ENCODE measurements around the gene NANOGP8.

Gene NANOGP8

GRCh38 chr15:35062738-35063099 is 22.4 kb downstream of the NANOGP8 start:
- no peak for TF ChIP-seq FOXM1 (IDR thresholded peaks at IDR 0.05; ENCODE audit: borderline replicate concordance, low read depth)
- TF ChIP-seq CREB1 (IDR thresholded peaks at IDR 0.05; ENCODE audit: low read depth), result no peak
- TF ChIP-seq ZBTB7A (IDR thresholded peaks at IDR 0.05; ENCODE audit: low read depth), result no peak
- TF ChIP-seq YY1 (IDR thresholded peaks at IDR 0.05; ENCODE audit: low read depth), result no peak
- no peak for TF ChIP-seq RAD21 (IDR thresholded peaks at IDR 0.05; ENCODE audit: low read depth)
- TF ChIP-seq TAF1 (IDR thresholded peaks at IDR 0.05; ENCODE audit: low read depth), result no peak

- no peak for TF ChIP-seq EP300 (IDR thresholded peaks at IDR 0.05; ENCODE audit: borderline replicate concordance)
- TF ChIP-seq RAD21 (IDR thresholded peaks at IDR 0.05; ENCODE audit: low read depth), result no peak
- TF ChIP-seq REST (IDR thresholded peaks at IDR 0.05; ENCODE audit: low read depth), result no peak
- no peak for TF ChIP-seq NFIC (IDR thresholded peaks at IDR 0.05)
- TF ChIP-seq TCF12 (IDR thresholded peaks at IDR 0.05; ENCODE audit: low read depth), result no peak
- no peak for TF ChIP-seq TAF1 (IDR thresholded peaks at IDR 0.05; ENCODE audit: low read depth)
- no peak for TF ChIP-seq MAX (IDR thresholded peaks at IDR 0.05)
Observed at GRCh38 chr15:35061825-35062737, 23.0 kb downstream of the NANOGP8 start.

- TF ChIP-seq RAD21 (IDR thresholded peaks at IDR 0.05; ENCODE audit: low read depth), result no peak
- no peak for TF ChIP-seq MAX (IDR thresholded peaks at IDR 0.05)
- no peak for TF ChIP-seq USF1 (IDR thresholded peaks at IDR 0.05)
- no peak for TF ChIP-seq CEBPB (IDR thresholded peaks at IDR 0.05)
- TF ChIP-seq FOXM1 (IDR thresholded peaks at IDR 0.05; ENCODE audit: borderline replicate concordance, low read depth), result no peak
- no peak for TF ChIP-seq REST (IDR thresholded peaks at IDR 0.05; ENCODE audit: low read depth)
- TF ChIP-seq CREB1 (IDR thresholded peaks at IDR 0.05; ENCODE audit: low read depth), result no peak
- TF ChIP-seq EP300 (IDR thresholded peaks at IDR 0.05; ENCODE audit: borderline replicate concordance), result no peak
- TF ChIP-seq YY1 (IDR thresholded peaks at IDR 0.05; ENCODE audit: low read depth), result no peak
- TF ChIP-seq EGR1 (IDR thresholded peaks at IDR 0.05), result no peak
- no peak for TF ChIP-seq TAF1 (IDR thresholded peaks at IDR 0.05; ENCODE audit: low read depth)
- TF ChIP-seq NFIC (IDR thresholded peaks at IDR 0.05), result no peak
Observed at GRCh38 chr15:35061161-35061824, 23.8 kb downstream of the NANOGP8 start.

- TF ChIP-seq USF1 (IDR thresholded peaks at IDR 0.05), result no peak
- no peak for TF ChIP-seq CREB1 (IDR thresholded peaks at IDR 0.05; ENCODE audit: low read depth)
- TF ChIP-seq TCF12 (IDR thresholded peaks at IDR 0.05; ENCODE audit: low read depth), result no peak
- TF ChIP-seq EP300 (IDR thresholded peaks at IDR 0.05; ENCODE audit: borderline replicate concordance), result no peak
- no peak for TF ChIP-seq ZBTB7A (IDR thresholded peaks at IDR 0.05; ENCODE audit: low read depth)
- TF ChIP-seq REST (IDR thresholded peaks at IDR 0.05; ENCODE audit: low read depth), result no peak
- TF ChIP-seq NFIC (IDR thresholded peaks at IDR 0.05), result no peak
- TF ChIP-seq MAX (IDR thresholded peaks at IDR 0.05), result no peak
- TF ChIP-seq FOXM1 (IDR thresholded peaks at IDR 0.05; ENCODE audit: borderline replicate concordance, low read depth), result no peak
- TF ChIP-seq EGR1 (IDR thresholded peaks at IDR 0.05), result no peak
- no peak for TF ChIP-seq TAF1 (IDR thresholded peaks at IDR 0.05; ENCODE audit: low read depth)
- no peak for TF ChIP-seq TEAD4 (IDR thresholded peaks at IDR 0.05)
- TF ChIP-seq YY1 (IDR thresholded peaks at IDR 0.05; ENCODE audit: low read depth), result no peak
- TF ChIP-seq RAD21 (IDR thresholded peaks at IDR 0.05; ENCODE audit: low read depth), result no peak
- no peak for TF ChIP-seq CEBPB (IDR thresholded peaks at IDR 0.05)
Observed at GRCh38 chr15:35060591-35060990, 24.5 kb downstream of the NANOGP8 start.

Measured in Ishikawa (cell line).